Measurements from ENCODE around the gene MAPK6. TPM values are rescaled to one million over a fixed set of nuclear protein-coding genes. Genes with fewer than 3 reads are reported as not detected.

Gene MAPK6
- total and polyA plus RNA-seq, 2 of the 4 experiments (the other 2 are of a cell fraction), result 22.6 to 60.6 TPM

- H3K14ac ChIP-seq (replicated peaks; ENCODE audit: low read depth, low read length), result no peak overlapping the region
Measured at GRCh38 chr15:51973775-51974174, 45.2 kb upstream of the MAPK6 start.

More at GRCh38 chr15:51973775-51974174, 45.2 kb upstream of the MAPK6 start:
- Histone ChIP-seq H2BK20ac (ENCODE audit: low read depth, low read length) (no peak overlapping the region), H4K20me1 (ENCODE audit: insufficient read depth, low read length) (peaks cover 13% of the 10 kb centered on the region; the same call in 1 of the 2 replicates), H3K9ac (ENCODE audit: low read depth, low read length) (no peak overlapping the region), H3K4me2 (ENCODE audit: low read depth, low read length) (no peak overlapping the region), H2AK9ac (replicated peaks; ENCODE audit: low read depth, low read length, poor library complexity) (no peak overlapping the region), H4K5ac (ENCODE audit: low read depth, low read length) (no peak overlapping the region), H2AFZ (replicated peaks; ENCODE audit: low read length, poor library complexity) (no peak overlapping the region), H4K8ac (ENCODE audit: low read depth in 2 of 2, low read length in 2 of 2) (no peak overlapping the region), H3K18ac (ENCODE audit: low read depth, low read length) (no peak overlapping the region), H2AK5ac (ENCODE audit: low read depth, low read length) (no peak overlapping the region), H3K4me1 (ENCODE audit: control insufficient read depth, insufficient read depth, low read length) (0 out of 2 replicates have a peak, but pooled peaks cover 2% of the 10 kb centered on the region), H3K27ac (ENCODE audit: insufficient read depth, low read length) (no peak overlapping the region), H2BK120ac (ENCODE audit: low read depth, low read length) (no peak overlapping the region), H2BK15ac (ENCODE audit: low read depth, low read length) (no peak overlapping the region), H4K91ac (ENCODE audit: insufficient read depth, low read depth, low read length) (no peak overlapping the region), H3K4me3 (ENCODE audit: insufficient read depth, low read depth, low read length) (no peak overlapping the region), H3K9me3 (ENCODE audit: control insufficient read depth, insufficient read depth, low read length) (no peaks in the 10 kb centered on the region), H3K56ac (ENCODE audit: extremely low read depth, insufficient read depth, low read length) (no peak overlapping the region), H3K27me3 (ENCODE audit: control insufficient read depth, insufficient read depth, low read length) (no peaks in the 10 kb centered on the region), H3K36me3 (ENCODE audit: control insufficient read depth, insufficient read depth, low read length) (no peaks in the 10 kb centered on the region), H2BK5ac (ENCODE audit: low read depth, low read length, poor library complexity, severe bottlenecking) (no peak overlapping the region), H3K23ac (ENCODE audit: low read depth, low read length) (no peak overlapping the region), H3K9me1 (ENCODE audit: insufficient read depth, low read length) (peaks cover 3% of the 10 kb centered on the region; the same call in 1 of the 2 replicates), H3K4ac (ENCODE audit: low read depth, low read length) (no peak overlapping the region), H3K79me1 (ENCODE audit: low read depth in 1 of 2, low read length in 2 of 2) (peaks cover 14 to 38% of the 10 kb centered on the region in 2 experiments)
- no peak for TF ChIP-seq MAZ (IDR thresholded peaks at IDR 0.05; ENCODE audit: borderline replicate concordance, low read depth, low read length)
- 0 out of 2 replicates have a peak, but pooled peaks have one; percentile 24 for TF ChIP-seq MAFK (IDR thresholded peaks at IDR 0.05; ENCODE audit: low read depth, low read length)
- TF ChIP-seq FOS (IDR thresholded peaks at IDR 0.05; ENCODE audit: low read depth, low read length), result no peak
- no peak for TF ChIP-seq NFE2L2 (IDR thresholded peaks at IDR 0.05; ENCODE audit: low read depth, low read length)
- dilution Hi-C loops (cut with HindIII; ENCODE audit: low sequenced_read_pairs, unreplicated experiment), result no loop called here
- no CpG with 5 or more reads among the region's 4 CpGs for WGBS, 2 experiments (ENCODE audit: extremely low coverage in 2 of 2, insufficient read length in 1 of 2)
- no TSS peak for BruUV-seq (replicated peaks)
- DNase-seq, result no peak
- ChIA-PET CTCF (no interaction called here), POLR2A (ENCODE audit: unreplicated experiment) (no interaction called here)
- in situ Hi-C loops (cut with MboI; ENCODE audit: low sequenced_read_pairs), result loop anchor here (10.0 kb wide), 1 partner anchor 241 kb away; no protein-coding TSS in a partner anchor
- intact Hi-C loops (cut with micrococcal nuclease), result no loop called here
- no peak for ATAC-seq (ENCODE audit: low read depth)

Data from IMR-90 (cell line).